Islet of Langerhans (tissue), 1 donor: ENCODE data around the gene FRMPD1.
"Not testable (repeated sequence)": the region's sequence is repeated elsewhere in the genome, so short reads cannot be mapped to it uniquely, and the experiment has no call there.

Source experiments
- FAIRE-seq: peaks from one replicate; lab custom pipeline; 2011; peaks lifted over from hg19 to GRCh38; lab: Jason Lieb, UNC

FRMPD1 gene, protein sequence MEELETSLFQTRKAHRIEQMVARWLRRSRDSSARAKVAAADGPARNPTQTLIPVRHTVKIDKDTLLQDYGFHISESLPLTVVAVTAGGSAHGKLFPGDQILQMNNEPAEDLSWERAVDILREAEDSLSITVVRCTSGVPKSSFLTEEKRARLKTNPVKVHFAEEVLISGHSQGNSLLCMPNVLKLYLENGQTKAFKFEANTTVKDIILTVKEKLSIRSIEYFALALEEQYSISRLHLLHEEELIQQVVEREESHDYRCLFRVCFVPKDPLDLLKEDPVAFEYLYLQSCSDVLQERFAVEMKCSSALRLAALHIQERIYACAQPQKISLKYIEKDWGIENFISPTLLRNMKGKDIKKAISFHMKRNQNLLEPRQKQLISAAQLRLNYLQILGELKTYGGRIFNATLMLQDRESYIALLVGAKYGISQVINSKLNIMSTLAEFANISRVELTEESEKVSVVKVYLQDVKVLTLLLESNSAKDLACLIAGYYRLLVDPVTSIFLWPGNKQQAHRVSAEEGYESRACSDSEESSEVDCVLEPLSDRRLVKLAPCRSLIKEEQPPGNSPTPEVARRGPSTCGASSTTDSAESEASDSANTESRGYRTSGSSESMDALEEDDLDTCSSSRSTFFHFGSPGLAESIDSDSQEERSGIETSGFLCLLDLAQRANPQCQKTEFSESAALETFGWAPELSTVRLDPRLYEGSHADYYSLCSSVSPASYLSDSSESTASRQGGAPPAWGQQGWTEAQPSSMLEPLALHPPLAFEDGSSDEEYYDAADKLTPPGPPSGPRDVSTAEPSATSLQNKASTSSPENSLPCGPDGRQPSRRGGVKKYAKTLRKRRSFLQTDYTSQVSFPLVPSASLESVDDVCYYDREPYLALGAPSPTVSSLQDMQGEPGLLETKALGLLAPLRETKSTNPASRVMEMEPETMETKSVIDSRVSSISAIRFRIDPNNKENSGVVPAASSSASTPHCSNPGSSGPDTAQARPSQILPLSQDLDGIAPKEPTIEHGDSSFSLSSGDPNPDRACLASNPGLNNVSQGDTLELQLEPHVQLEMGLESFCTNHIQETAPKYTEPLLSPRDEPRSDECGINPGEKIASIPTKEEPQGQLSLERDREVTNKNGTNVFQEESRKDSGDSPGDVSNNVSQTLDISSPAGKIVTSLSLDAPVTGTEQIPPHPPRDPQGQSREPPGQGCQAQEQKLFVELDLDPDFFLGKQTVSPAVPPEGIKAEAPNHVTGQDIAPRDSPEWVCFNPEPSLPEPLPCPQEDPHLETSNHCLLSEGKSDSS (N-terminal part only)

DNA sequence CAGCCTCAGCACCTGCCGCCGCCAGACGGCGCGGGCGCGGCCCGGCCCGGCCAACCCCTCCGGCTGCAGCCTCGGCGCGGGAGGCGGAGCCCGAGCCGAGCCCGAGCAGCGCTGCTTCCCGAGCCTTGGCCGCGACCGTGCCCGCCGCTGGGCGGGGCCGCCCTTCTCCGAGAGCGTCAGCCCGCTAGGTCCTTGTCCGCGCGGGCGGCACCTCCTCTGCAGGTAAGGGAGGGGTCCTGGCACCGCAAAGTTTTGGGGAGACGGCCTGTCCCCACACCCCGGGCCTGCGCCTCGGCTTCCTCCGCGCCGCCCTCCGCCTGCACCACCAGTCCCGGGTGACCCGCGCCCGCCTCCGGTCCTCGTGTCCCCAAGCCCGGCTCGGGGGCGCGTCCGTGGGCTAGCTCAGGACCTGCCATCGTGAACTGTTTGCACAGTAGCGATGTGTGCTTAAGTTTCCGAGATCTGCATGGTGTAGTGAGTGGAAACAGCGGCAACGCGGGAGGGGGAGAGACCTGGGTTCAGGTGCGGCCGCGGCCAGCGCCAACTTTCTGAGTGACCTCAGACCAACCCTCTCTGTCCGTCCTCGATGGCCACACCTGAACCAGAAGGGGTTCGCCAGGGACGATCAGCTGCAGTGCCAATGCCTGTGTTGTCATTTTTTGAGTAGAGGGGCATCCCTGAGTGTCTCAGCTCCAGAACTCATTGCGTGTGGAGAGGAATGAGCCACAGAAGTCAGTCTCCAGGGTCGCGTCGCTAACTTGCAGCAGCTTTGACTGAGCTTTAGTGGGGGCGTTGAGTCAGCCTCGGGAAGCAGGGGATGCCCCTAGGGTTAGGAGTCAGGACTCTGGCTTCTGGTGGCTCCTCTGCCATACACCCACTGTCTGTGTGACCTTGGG lies at the start of gene FRMPD1:
Gene FRMPD1 (plus strand): TSS at position 82 of the 896 bp plus-strand sequence. CDS start 41,688 bp downstream, outside the sequence.
- no peak for FAIRE-seq

DNA sequence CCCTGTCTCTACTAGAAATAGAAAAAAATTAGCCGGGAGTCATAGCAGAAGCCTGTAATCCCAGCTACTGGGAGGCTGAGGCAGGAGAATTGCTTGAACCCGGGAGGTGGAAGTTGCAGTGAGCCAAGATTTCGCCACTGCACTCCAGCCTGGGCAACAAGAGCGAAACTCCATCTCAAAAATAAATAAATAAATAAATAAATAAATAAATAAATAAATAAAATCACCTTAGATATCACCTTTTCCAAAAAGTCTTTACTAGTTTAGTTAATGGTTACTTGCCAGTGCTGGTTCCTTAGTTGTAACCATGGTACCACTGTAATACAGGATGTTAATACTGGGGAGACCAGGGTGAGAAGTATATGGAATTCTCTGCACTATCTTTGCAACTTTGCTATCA lies 48.7 kb upstream of the FRMPD1 start:
- not testable (repeated sequence) for FAIRE-seq

DNA sequence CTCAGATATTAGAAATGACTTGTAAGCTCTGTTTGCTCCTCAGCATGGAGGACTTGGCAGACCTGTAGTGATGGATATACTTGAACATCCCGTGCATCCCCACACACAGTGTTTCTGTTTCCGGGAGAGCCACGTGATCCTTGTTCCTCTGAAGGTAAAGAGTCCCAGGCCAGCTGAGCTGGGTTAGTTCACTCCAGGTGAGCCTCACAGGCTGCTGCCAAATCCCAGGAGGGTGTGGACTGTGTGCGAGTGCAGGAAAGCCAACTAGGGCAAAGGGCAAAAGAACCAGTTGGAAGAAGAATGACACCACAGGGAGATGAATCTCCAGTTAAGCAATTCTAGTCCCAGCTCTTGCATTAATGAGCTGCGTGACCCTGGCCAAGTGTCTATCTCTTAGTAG lies 47.9 kb upstream of the FRMPD1 start:
- FAIRE-seq: no peak

DNA sequence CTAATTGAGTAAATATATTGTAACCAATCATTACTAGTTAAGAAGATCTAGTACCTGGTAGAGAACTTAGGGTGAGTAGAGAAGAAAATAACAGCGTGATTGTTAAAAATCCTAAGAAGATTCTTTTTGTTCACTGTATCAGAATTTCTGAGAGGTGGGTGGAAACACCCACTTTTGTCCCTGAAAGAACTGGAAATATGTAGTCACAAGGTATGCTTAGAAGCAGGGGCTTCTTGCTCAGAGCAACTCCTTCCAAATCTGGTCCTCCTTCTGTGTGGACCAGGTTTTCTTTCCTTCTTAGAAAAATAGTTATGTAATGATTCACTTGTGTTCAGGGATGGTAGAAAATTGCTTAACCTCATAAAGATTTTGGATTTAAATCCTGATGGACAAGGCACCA lies 46.5 kb upstream of the FRMPD1 start:
- no peak for FAIRE-seq

DNA sequence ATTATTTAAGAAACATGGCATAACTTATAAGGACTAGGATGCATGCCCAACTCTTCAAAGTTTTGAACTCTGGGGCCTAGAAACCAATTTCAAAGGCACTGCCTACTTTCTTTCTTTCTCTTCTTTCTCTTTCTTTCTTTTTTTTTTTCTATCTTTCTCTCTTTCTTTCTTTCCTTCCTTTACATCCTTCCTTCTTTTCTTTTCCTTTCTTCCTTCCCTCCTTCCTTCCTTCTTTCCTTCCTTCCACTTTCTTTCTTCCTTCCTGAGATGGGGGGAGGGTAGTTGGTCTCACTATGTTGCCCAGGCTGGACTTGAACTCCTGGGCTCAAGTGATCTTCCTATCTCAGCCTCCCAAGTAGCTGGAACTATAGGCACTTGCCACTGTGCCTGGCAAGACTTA lies 42.5 kb upstream of the FRMPD1 start:
- FAIRE-seq: no peak

DNA sequence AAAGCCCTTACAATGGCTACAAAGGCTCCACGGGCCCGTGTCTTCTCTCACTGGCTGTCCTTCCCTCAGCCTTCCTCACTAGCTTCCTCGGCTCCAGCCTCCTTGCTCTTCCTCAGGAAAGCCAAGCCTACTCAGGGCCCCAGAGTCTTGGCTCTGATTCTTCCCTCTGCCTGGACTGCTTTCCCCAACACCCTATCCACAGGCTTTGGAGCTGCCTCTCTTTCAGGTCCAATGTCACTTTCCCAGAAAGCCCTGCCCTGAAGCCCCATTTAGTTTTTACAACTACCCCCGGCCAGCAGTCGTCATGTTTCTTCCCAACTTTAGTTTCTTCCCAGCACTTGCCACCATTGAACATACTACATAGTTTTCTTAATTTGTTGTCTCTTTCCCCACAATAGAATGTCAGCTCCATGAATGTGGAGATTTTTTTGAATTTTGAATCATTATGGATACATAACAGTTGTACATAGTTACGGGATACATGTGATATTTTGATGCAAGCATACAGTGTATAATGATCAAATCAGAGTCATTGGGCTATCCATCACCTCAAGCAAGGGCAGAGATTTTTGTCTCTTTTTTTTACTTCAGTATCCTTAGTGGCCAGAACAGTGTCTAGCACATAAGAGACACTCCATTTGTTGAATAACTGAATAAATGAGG lies 40.9 kb upstream of the FRMPD1 start:
- no peak for FAIRE-seq

DNA sequence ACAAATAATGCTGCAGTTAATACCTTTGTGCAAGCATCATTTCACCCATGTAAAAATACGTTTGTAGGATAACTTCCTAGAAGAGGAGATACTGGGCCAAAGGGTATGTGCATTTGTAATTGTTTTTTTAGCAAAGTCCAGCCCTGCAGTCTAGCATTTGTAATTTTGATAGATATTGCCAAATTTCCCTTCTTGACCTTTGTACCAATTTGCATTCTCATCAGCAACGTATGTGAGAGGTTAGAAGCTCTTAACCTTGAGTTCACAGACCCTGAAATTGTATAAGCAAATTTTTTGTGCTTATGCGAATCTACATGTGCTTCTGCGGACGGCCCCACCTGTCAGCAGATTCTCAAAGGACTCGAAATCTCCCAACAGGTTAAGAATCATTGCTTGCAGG lies 39.7 kb upstream of the FRMPD1 start:
- FAIRE-seq: no peak

DNA sequence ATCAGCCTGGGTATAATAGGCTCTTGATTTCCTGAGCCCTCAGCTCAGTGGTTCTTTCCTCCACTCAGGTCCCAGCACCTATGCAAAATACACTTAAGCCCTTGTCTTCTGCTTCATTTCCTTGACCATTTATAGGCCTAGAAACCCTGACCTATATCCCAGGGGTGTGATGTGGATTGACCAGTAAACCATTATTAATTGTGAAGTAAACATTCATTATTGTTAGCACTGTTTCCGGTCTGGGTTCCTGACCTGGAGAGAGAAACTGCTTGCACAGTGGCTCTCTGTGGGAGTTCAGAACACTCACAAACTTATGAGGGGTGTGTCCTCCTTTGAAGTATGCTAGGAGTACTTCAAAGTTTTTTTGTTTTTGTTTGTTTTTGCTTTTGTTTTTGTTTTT lies 38.8 kb upstream of the FRMPD1 start:
- no peak for FAIRE-seq

DNA sequence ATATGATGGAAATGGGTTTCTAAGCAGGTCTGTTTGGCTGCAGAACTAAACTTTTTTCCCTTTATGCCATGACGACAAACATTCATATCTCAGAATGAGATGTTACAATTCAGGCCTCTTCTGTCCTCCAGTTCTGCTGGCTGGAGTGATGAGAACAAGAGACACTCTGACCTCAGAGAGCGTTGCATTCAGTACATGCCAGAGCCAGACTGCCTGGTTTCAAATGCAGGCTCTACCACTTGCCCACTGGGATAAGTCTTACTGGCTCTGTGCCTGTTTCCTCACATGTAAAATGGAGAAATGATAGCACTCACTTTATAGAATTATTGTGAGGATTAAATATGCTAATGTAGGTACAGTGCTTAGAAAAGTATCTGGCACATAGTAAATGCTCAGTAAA lies 33.6 kb upstream of the FRMPD1 start:
- FAIRE-seq: no peak

DNA sequence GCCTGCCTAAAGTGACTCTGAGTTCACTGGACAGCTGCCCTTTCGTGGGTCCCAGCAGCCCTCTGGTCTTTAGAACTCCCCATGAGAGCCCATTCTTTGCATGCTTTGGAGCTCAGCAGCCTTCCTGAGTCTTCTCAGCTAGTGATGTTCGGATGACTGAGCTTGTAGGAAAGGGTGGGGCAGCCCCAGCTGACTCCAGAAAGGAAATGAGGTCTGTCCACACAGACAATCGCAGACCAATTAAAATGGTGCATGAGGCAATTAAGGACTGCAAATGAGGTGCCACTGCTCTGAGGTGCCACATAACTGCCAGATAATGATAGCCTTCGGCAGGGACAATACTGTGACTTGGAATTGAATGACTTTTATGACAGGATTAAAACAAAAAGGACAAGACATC lies 32.9 kb upstream of the FRMPD1 start:
- FAIRE-seq: no peak

DNA sequence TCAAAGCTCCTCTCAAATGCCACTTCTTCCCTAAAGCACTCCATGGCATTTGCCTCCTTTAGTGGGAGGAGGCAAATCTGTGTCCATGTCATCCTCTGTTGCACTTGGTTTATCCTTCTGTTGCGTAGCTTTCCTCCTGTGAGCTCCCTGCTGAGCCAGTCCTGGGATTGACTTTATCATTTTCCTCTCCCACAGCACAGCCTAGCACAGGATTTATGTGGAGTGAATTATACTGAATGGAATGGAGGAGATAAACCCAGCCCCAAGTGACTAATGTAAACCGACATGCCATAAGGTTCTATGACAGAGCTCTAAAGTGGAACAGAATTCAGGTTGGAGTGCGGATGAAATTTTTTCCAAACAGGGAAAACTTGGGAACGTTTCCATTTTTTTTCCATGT lies 31.9 kb upstream of the FRMPD1 start:
- FAIRE-seq: no peak

DNA sequence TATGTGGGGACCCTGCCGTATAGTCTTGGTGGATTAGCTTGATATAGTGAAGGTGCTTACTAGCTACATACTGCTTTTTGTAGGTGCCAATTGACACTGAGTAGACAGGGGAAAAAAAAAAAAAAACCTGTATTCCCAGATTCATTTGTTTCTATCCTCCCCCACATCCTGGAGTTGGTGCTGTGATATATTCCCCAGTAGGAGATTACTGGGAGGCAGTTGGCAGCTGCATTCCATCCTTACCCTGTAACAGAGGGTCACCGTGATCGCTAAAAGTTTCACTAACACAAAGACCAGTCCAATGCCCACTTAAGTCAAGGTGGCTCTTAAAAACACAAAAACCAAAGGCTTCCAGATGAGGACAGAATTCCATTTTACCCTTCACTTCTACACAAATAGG lies 30.9 kb upstream of the FRMPD1 start:
- FAIRE-seq: no peak

DNA sequence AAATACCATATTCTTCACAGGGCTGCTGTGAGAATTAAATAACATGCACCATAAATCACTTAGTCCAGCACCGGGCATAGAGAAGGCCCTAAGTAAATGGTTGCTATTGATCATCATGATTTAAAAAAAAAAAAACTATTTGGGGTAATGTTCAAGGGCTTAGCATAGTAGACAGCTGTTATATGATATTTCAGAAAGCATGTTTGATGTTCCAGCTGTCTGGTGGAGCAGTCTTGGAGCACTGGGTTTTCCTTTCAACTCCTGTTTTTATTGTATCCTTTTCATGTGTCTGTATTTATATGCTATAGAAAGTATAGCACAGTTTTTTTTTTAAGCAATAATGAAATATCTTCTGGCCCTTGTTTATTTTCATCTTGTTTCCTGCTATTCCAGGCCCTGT lies 30.4 kb upstream of the FRMPD1 start:
- FAIRE-seq: no peak

DNA sequence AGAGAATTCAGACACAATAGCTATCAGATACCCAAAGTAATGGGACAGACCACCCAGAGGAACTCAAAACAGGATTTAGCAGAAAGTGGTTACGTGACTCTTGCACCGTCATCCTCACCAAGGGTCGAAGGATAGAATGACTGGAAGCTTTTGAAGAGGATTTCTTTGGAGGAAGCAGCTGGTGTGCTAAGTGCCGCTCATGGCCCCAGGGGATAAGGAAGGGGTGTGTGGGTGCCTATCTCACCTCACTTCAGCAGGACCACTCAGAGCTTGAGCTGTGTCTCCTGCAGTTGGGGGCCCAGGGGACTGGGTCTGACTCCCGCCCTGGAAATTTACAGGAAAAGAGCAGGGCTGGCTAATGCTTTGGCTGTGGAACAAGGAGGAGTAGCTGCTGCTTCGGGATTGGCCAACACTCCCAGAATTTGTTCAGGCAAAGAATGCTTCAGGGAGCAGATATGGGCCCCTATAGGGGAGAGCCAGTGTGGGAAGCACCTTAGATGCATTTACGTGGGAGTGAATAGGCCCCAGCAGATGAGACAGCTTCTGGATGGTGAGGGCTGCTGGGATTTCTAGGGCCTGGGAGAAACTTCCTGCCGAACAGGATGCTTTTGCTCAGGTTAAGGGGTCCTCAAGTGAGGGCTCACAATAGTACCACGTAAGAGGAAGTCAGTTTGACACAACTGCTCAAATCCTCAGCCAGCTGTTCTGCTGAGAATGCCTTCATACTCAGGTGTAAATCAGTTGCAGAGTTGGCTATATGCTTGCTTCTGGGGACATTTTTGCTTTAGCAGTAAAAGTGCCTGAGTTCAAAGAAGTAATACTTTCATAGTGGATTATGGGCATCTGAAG lies 29.3 kb upstream of the FRMPD1 start:
- no peak for FAIRE-seq

DNA sequence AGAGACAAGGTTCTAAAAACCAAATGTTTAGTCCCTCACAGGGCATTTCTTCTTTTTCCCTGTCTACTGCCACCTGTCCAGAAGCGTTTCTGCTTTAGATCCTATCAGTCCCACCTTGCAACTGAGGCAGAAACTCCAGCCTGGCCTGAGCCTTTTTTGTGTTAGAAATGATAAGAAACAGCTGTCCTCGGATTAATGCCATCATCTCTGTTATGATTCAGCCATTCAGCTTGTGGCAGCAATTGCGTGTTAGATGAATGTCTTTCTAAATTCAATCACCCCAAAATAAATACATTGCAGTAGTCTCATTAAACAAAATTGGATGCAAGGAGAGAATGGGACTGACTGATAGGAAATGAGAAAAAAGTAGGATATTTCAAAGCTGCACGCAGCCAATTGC lies 28.3 kb upstream of the FRMPD1 start:
- FAIRE-seq: no peak

DNA sequence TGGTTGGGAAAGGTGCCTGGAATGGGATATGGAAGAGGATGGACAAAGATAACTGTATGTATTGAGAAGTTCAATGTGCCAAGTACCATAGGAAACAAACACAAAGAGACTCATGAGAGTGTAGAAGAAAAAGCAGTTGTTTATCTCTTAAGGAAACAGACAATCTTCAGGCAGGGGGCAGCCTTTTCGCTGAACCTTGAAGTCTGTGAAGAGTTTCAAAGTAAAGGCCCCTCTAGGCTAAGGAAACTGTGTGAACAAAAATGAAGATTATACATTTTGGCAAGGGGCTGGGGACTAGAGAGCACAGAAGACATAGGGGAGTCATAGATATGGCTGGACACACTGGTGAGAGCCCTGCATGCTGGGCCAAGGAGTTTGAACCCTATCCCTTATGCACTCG lies 27.5 kb upstream of the FRMPD1 start:
- no peak for FAIRE-seq

DNA sequence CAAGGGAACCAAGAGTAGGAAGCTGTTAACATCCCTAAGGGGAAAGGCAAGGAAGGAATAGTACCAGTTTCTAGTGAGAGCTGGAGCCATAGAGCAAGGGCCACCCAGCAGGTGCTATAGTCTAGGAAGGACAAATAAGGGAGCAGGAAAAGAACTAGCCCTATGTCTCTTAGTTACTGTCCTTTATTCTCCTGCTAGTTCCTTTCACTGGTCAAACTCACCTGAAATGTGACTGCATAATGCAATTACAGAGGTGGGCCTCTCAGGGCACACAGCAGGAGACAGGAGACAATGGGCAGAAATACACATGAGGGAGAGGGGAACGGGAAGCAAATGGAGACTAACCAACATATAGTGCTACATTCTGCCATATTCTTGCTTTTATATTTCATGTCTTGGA lies 26.7 kb upstream of the FRMPD1 start:
- no peak for FAIRE-seq

DNA sequence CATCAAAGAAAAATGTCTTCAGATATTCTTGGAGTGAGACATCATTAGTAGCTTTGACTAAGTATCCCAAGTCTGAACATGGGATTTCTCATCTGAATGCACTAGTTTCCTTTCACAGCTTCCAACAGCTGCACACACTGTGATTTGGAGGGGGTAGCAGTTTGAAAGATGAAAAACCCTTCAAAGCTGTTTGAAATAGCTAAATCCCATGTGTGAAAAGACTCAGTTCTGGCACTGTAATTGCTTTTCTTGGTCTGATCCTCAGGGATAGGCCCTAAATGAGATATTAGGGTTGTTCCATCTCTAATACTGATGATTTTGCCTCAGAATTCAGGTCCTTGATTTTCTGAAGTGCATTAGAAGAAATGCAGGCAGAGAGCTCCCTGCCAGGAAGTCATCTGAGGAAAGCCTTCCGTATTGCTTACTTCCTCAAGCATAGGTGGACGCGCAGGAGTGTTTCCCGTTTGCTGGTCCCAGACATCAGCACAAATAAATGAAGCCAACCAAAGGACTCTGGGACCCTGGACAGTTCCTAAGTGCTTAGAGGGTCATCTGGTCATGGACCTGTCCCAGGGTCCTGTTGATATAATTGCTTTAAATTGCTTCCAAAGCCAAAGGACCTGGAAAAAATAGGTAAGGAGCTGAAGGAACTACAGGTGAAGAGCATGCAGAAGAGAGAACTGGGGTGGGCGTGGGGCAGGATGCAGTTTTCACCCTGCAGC lies 25.6 kb upstream of the FRMPD1 start:
- no peak for FAIRE-seq

DNA sequence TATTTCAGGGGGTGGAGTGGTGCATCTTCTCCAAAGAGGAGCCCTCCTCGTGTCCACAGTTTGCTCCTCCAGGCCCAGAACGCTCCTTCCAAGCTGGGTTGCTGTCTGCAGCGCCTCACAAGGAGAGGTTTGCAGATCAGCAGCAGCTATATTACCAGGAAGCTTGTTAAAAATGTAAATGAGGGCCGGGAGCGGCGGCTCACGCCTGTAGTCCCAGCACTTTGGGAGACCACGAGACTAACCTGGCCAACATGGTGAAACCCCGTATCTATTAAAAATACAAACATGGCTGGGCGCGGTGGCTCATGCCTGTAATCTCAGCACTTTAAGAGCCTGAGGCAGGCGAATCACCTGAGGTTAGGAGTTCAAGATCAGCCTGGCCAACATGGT lies 25.0 kb upstream of the FRMPD1 start:
- no peak for FAIRE-seq
